Measurements from ENCODE around the gene FRZB. TPM values are rescaled to one million over a fixed set of nuclear protein-coding genes. Genes with fewer than 3 reads are reported as not detected.

FRZB gene
- total RNA-seq, 1 experiment from 2014 or later = 0.21 TPM

DNA sequence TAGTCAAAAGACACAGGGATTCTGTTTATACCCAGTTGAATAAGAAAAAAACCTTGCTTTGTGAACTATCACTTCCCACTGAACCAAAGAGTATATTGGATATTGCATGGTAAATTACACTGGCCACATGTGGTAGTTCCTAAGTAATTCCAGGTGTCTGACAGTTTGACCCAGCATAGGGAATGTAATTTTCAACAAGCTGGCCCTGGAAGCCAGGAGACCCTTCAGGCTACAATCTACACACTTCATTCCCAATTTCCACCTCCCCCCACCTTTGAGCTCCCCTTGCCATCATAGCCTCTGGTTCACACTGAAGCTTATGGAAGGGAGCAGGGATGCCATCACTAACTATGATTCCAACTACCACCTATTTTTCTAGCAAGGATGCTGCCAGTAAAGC lies 2.8 kb downstream of the FRZB start:
- Mint-ChIP-seq H3K9me3 (ENCODE audit: low read depth, unreplicated experiment) (no peaks in the 10 kb centered on the region), H3K4me3 (ENCODE audit: low read depth, unreplicated experiment) (no peak overlapping the region), H3K27ac (ENCODE audit: unreplicated experiment) (no peak overlapping the region), H3K27me3 (ENCODE audit: unreplicated experiment) (peaks cover 18% of the 10 kb centered on the region), H3K36me3 (ENCODE audit: insufficient read depth, unreplicated experiment) (peaks cover 9% of the 10 kb centered on the region), H3K4me1 (ENCODE audit: low read depth, unreplicated experiment) (peaks cover 13% of the 10 kb centered on the region)
- TF ChIP-seq CTCF (IDR thresholded peaks at IDR 0.05; ENCODE audit: unreplicated experiment) = no peak
- intact Hi-C loops (cut with micrococcal nuclease; ENCODE audit: unreplicated experiment) = no loop called here
- CTCF ChIA-PET = no interaction called here
- no peak for DNase-seq
- BruUV-seq (replicated peaks) = no TSS peak

- peaks cover 8% of the 10 kb centered on the region for H3K36me3 Mint-ChIP-seq (ENCODE audit: insufficient read depth, unreplicated experiment)
- H3K4me3 Mint-ChIP-seq (ENCODE audit: low read depth, unreplicated experiment) = no peak overlapping the region
- no peaks in the 10 kb centered on the region for H3K9me3 Mint-ChIP-seq (ENCODE audit: low read depth, unreplicated experiment)
- no peak for TF ChIP-seq CTCF (IDR thresholded peaks at IDR 0.05; ENCODE audit: unreplicated experiment)
- DNase-seq = no peak
- intact Hi-C loops (cut with micrococcal nuclease; ENCODE audit: unreplicated experiment) = no loop called here
- H3K27me3 Mint-ChIP-seq (ENCODE audit: unreplicated experiment) = peaks cover 18% of the 10 kb centered on the region
- peaks cover 9% of the 10 kb centered on the region for H3K4me1 Mint-ChIP-seq (ENCODE audit: low read depth, unreplicated experiment)
- CTCF ChIA-PET = no interaction called here
- no TSS peak for BruUV-seq (replicated peaks)
- H3K27ac Mint-ChIP-seq (ENCODE audit: unreplicated experiment) = no peak overlapping the region
Measured at GRCh38 chr2:182862091-182862490, 4.3 kb downstream of the FRZB start.

DNA sequence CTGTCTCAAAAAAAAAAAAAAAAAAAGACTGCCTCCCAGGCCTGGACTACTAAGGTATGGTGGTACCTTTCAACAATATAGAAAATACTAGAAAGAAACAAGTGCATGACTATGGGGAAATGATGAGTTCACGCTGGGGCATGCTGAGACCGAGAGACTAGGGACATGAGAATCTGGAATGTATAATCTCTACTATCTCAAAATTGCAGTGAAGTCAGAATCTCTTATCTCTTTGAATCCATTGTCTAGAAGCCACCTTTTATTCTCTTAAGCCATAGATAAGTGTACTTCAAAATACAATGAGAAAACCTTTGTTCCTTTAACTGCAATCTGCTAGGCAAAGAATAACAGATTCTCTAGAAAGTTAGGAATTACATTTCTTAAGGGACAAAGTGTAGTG lies 5.6 kb downstream of the FRZB start:
- no peak for TF ChIP-seq CTCF (IDR thresholded peaks at IDR 0.05; ENCODE audit: unreplicated experiment)
- Mint-ChIP-seq H3K27me3 (ENCODE audit: unreplicated experiment) (peaks cover 10% of the 10 kb centered on the region), H3K36me3 (ENCODE audit: insufficient read depth, unreplicated experiment) (no peaks in the 10 kb centered on the region), H3K4me3 (ENCODE audit: low read depth, unreplicated experiment) (no peak overlapping the region), H3K27ac (ENCODE audit: unreplicated experiment) (no peak overlapping the region), H3K4me1 (ENCODE audit: low read depth, unreplicated experiment) (no peaks in the 10 kb centered on the region), H3K9me3 (ENCODE audit: low read depth, unreplicated experiment) (no peaks in the 10 kb centered on the region)
- DNase-seq = no peak
- no TSS peak for BruUV-seq (replicated peaks)
- intact Hi-C loops (cut with micrococcal nuclease; ENCODE audit: unreplicated experiment) = no loop called here
- CTCF ChIA-PET = no interaction called here

DNA sequence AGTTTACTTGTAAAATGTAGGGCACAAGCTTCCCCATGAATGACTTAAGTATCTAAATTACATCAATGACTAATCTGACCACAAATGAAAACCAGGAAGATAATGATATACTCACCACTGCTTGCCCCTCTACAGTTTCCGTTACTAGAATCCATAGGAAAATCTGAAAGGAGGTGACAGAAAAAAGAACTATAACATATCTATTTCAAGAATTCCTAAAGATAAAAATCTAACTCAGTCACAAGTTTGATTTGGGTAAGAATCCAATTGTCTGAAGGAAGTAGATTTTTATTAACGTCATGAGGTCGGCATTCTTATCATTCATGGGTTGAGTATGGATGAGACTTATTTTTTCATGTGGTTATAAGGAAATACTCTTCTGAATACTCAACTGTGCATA lies 7.8 kb downstream of the FRZB start:
- CTCF ChIA-PET = no interaction called here
- H3K9me3 Mint-ChIP-seq (ENCODE audit: low read depth, unreplicated experiment) = no peaks in the 10 kb centered on the region
- TF ChIP-seq CTCF (IDR thresholded peaks at IDR 0.05; ENCODE audit: unreplicated experiment) = no peak
- no peaks in the 10 kb centered on the region for H3K27me3 Mint-ChIP-seq (ENCODE audit: unreplicated experiment)
- no peak overlapping the region for H3K27ac Mint-ChIP-seq (ENCODE audit: unreplicated experiment)
- H3K4me1 Mint-ChIP-seq (ENCODE audit: low read depth, unreplicated experiment) = no peaks in the 10 kb centered on the region
- no peak for DNase-seq
- BruUV-seq (replicated peaks) = no TSS peak
- H3K36me3 Mint-ChIP-seq (ENCODE audit: insufficient read depth, unreplicated experiment) = no peaks in the 10 kb centered on the region
- H3K4me3 Mint-ChIP-seq (ENCODE audit: low read depth, unreplicated experiment) = no peak overlapping the region
- intact Hi-C loops (cut with micrococcal nuclease; ENCODE audit: unreplicated experiment) = no loop called here

- Mint-ChIP-seq H3K27me3 (ENCODE audit: unreplicated experiment) (no peaks in the 10 kb centered on the region), H3K4me1 (ENCODE audit: low read depth, unreplicated experiment) (no peaks in the 10 kb centered on the region), H3K27ac (ENCODE audit: unreplicated experiment) (no peak overlapping the region), H3K4me3 (ENCODE audit: low read depth, unreplicated experiment) (no peak overlapping the region), H3K9me3 (ENCODE audit: low read depth, unreplicated experiment) (no peaks in the 10 kb centered on the region), H3K36me3 (ENCODE audit: insufficient read depth, unreplicated experiment) (no peaks in the 10 kb centered on the region)
- intact Hi-C loops (cut with micrococcal nuclease; ENCODE audit: unreplicated experiment) = no loop called here
- CTCF ChIA-PET = no interaction called here
- TF ChIP-seq CTCF (IDR thresholded peaks at IDR 0.05; ENCODE audit: unreplicated experiment) = no peak
- BruUV-seq (replicated peaks) = no TSS peak
- DNase-seq = no peak
Measured at GRCh38 chr2:182855376-182855775, 11.1 kb downstream of the FRZB start.
